ENCODE data around the gene CHI3L1. TPM values are rescaled to one million over a fixed set of nuclear protein-coding genes. Genes with fewer than 3 reads are reported as not detected.

CHI3L1 gene
- total and polyA plus RNA-seq, 9 donors = 4.0 to 70.5 (median 6.8) TPM; not detected in 1

- TF ChIP-seq, protein P1, sequence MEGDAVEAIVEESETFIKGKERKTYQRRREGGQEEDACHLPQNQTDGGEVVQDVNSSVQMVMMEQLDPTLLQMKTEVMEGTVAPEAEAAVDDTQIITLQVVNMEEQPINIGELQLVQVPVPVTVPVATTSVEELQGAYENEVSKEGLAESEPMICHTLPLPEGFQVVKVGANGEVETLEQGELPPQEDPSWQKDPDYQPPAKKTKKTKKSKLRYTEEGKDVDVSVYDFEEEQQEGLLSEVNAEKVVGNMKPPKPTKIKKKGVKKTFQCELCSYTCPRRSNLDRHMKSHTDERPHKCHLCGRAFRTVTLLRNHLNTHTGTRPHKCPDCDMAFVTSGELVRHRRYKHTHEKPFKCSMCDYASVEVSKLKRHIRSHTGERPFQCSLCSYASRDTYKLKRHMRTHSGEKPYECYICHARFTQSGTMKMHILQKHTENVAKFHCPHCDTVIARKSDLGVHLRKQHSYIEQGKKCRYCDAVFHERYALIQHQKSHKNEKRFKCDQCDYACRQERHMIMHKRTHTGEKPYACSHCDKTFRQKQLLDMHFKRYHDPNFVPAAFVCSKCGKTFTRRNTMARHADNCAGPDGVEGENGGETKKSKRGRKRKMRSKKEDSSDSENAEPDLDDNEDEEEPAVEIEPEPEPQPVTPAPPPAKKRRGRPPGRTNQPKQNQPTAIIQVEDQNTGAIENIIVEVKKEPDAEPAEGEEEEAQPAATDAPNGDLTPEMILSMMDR (IDR thresholded peaks at IDR 0.05) = no peak
- intact Hi-C loops (cut with DNase I) = no loop called here
- Histone ChIP-seq H3K27me3 (no peaks in the 10 kb centered on the region), H3K27ac (no peak overlapping the region), H3K4me1 (ENCODE audit: insufficient read depth) (peaks cover 3% of the 10 kb centered on the region), H3K9me3 (no peaks in the 10 kb centered on the region), H3K4me3 (no peak overlapping the region), H3K36me3 (no peaks in the 10 kb centered on the region)
- 82 to 92% (median 91%) methylated on average over 3 of the region's 3 CpGs for WGBS, 3 donors
- no peak for DNase-seq
Measured at GRCh38 chr1:203187689-203188264, 1.3 kb upstream of the CHI3L1 start.

GRCh38 chr1:203187304-203187685 is 791 bp upstream of the CHI3L1 start:
- H3K36me3 ChIP-seq = no peaks in the 10 kb centered on the region
- no peaks in the 10 kb centered on the region for H3K9me3 ChIP-seq
- intact Hi-C loops (cut with DNase I) = no loop called here
- no peak overlapping the region for H3K27ac ChIP-seq
- DNase-seq = no peak
- peaks cover 3% of the 10 kb centered on the region for H3K4me1 ChIP-seq (ENCODE audit: insufficient read depth)
- TF ChIP-seq EP300 (IDR thresholded peaks at IDR 0.05) (no peak), POLR2A (IDR thresholded peaks at IDR 0.05) (no peak)
- TF ChIP-seq, protein P1 (IDR thresholded peaks at IDR 0.05) = no peak
- WGBS, 3 donors = 11 to 27% (median 22%) methylated on average over 7 of the region's 7 CpGs
- H3K27me3 ChIP-seq = no peaks in the 10 kb centered on the region
- H3K4me3 ChIP-seq = no peak overlapping the region

GRCh38 chr1:203186091-203186445 is 436 bp downstream of the CHI3L1 start:
- intact Hi-C loops (cut with DNase I) = no loop called here
- H3K36me3 ChIP-seq = no peaks in the 10 kb centered on the region
- 91 to 93% (median 92%) methylated on average over 5 of the region's 5 CpGs for WGBS, 3 donors
- peaks cover 3% of the 10 kb centered on the region for H3K4me1 ChIP-seq (ENCODE audit: insufficient read depth)
- no peaks in the 10 kb centered on the region for H3K9me3 ChIP-seq
- no peak overlapping the region for H3K27ac ChIP-seq
- H3K4me3 ChIP-seq = no peak overlapping the region
- DNase-seq = no peak
- TF ChIP-seq EP300 (IDR thresholded peaks at IDR 0.05) (no peak), POLR2A (IDR thresholded peaks at IDR 0.05) (no peak)
- TF ChIP-seq, protein P1 (IDR thresholded peaks at IDR 0.05) = no peak
- no peaks in the 10 kb centered on the region for H3K27me3 ChIP-seq

DNA sequence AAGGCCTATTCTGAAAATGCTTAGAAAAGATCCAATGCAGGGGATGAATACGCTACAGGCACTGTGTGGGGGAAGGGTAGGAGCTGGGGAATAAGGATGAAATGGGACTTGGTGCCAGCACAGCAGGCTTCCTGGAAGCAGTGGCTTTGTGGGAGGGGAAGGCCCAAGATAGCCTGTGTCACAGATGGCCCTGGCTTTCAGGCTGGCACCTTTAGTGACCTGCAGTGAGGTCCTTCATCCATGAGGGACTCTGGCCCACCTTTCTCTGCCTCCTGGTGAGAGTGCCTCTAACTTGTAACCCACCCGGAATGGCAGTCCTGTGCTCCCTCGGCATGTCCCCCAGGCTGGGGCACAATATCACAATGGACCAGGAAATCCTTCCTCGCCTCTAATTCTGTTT is 919 bp downstream of the CHI3L1 start:
- Histone ChIP-seq H3K27ac (no peak overlapping the region), H3K4me3 (no peak overlapping the region), H3K9me3 (no peaks in the 10 kb centered on the region), H3K36me3 (no peaks in the 10 kb centered on the region), H3K4me1 (ENCODE audit: insufficient read depth) (peaks cover 3% of the 10 kb centered on the region), H3K27me3 (no peaks in the 10 kb centered on the region)
- intact Hi-C loops (cut with DNase I) = no loop called here
- TF ChIP-seq, protein P1 (IDR thresholded peaks at IDR 0.05) = no peak
- TF ChIP-seq POLR2A (IDR thresholded peaks at IDR 0.05) = no peak
- no peak for TF ChIP-seq EP300 (IDR thresholded peaks at IDR 0.05)
- WGBS, 3 donors = 90 to 94% (median 94%) methylated on average over 4 of the region's 4 CpGs
- no peak for DNase-seq

Data from ovary (tissue), 9 donors.